ACC112 (cell line): ENCODE measurements around the gene PLIN5.

ENCODE experiments used
- H2AFZ ChIP-seq: fragments of 200-600 bp; sonication (generic); one replicate; pipeline ENCODE4 v1.6.0; 2017; ENCODE audit warnings: antibody characterized with exemption, low read length; ENCODE audit not compliant: unreplicated experiment
- H3K27ac ChIP-seq: fragments of 200-600 bp; sonication (generic); 2 replicates; pipeline ENCODE4 v1.5.1; 2014; ENCODE audit warnings: low read depth, mild to moderate bottlenecking, antibody characterized with exemption, low read length, moderate library complexity
- H3K27me3 ChIP-seq: fragments of 200-600 bp; sonication (generic); 2 replicates; pipeline ENCODE4 v1.6.1; 2014; ENCODE audit warnings: mild to moderate bottlenecking, antibody characterized with exemption, low read length, moderate library complexity, mixed read lengths; ENCODE audit not compliant: insufficient read depth
- H3K36me3 ChIP-seq: fragments of 200-600 bp; sonication (generic); 2 replicates; pipeline ENCODE4 v1.6.1; 2016; ENCODE audit warnings: mild to moderate bottlenecking, antibody characterized with exemption, low read length, moderate library complexity, mixed read lengths; ENCODE audit not compliant: insufficient read depth
- H3K4me1 ChIP-seq: fragments of 200-600 bp; sonication (generic); one replicate; pipeline ENCODE4 v1.6.1; 2016; ENCODE audit warnings: low read length, mixed read lengths; ENCODE audit not compliant: insufficient read depth, unreplicated experiment, control insufficient read depth
- H3K4me3 ChIP-seq: fragments of 200-600 bp; sonication (generic); 2 replicates; pipeline ENCODE4 v1.5.1; 2014; ENCODE audit warnings: mild to moderate bottlenecking, low read depth, low read length
- H3K79me2 ChIP-seq: fragments of 200-600 bp; sonication (generic); one replicate; pipeline ENCODE4 v1.6.0; 2016; ENCODE audit warnings: low read length; ENCODE audit not compliant: control insufficient read depth, unreplicated experiment, insufficient read depth

PLIN5 gene

GRCh38 chr19:4507804-4508203 lies 27.2 kb downstream of the PLIN5 start:
- Histone ChIP-seq H3K4me3 (no peak overlapping the region), H3K36me3 (no peaks in the 10 kb centered on the region), H3K27ac (no peak overlapping the region), H3K79me2 (no peaks in the 10 kb centered on the region), H2AFZ (no peak overlapping the region), H3K4me1 (peaks cover 8% of the 10 kb centered on the region), H3K27me3 (no peaks in the 10 kb centered on the region)

- H3K27me3 ChIP-seq: no peaks in the 10 kb centered on the region
- H3K4me1 ChIP-seq: peaks cover 8% of the 10 kb centered on the region
- H3K79me2 ChIP-seq: no peaks in the 10 kb centered on the region
- H3K36me3 ChIP-seq: no peaks in the 10 kb centered on the region
- H3K4me3 ChIP-seq: no peak overlapping the region
- no peak overlapping the region for H3K27ac ChIP-seq
- H2AFZ ChIP-seq: no peak overlapping the region
Observed at GRCh38 chr19:4507150-4507452, 27.9 kb downstream of the PLIN5 start.

GRCh38 chr19:4506449-4507149 lies 28.4 kb downstream of the PLIN5 start:
- Histone ChIP-seq H3K79me2 (no peaks in the 10 kb centered on the region), H2AFZ (no peak overlapping the region), H3K36me3 (no peaks in the 10 kb centered on the region), H3K27me3 (no peaks in the 10 kb centered on the region), H3K4me3 (no peak overlapping the region), H3K4me1 (peaks cover 8% of the 10 kb centered on the region), H3K27ac (peak overlapping the region; percentile 26; the same call in 1 of the 2 replicates)

GRCh38 chr19:4505570-4506448 lies 29.2 kb downstream of the PLIN5 start:
- Histone ChIP-seq H3K27ac (no peak overlapping the region), H2AFZ (no peak overlapping the region), H3K4me1 (peaks cover 8% of the 10 kb centered on the region), H3K79me2 (no peaks in the 10 kb centered on the region), H3K27me3 (no peaks in the 10 kb centered on the region), H3K4me3 (no peak overlapping the region), H3K36me3 (no peaks in the 10 kb centered on the region)

GRCh38 chr19:4504891-4505569 lies 30.0 kb downstream of the PLIN5 start:
- H3K36me3 ChIP-seq: no peaks in the 10 kb centered on the region
- H3K27me3 ChIP-seq: no peaks in the 10 kb centered on the region
- H3K27ac ChIP-seq: no peak overlapping the region
- no peak overlapping the region for H2AFZ ChIP-seq
- no peaks in the 10 kb centered on the region for H3K79me2 ChIP-seq
- peaks cover 8% of the 10 kb centered on the region for H3K4me1 ChIP-seq
- no peak overlapping the region for H3K4me3 ChIP-seq

GRCh38 chr19:4504297-4504701 lies 30.7 kb downstream of the PLIN5 start:
- Histone ChIP-seq H3K4me1 (peaks cover 8% of the 10 kb centered on the region), H3K79me2 (no peaks in the 10 kb centered on the region), H3K27me3 (no peaks in the 10 kb centered on the region), H3K4me3 (no peak overlapping the region), H3K36me3 (no peaks in the 10 kb centered on the region), H3K27ac (no peak overlapping the region), H2AFZ (no peak overlapping the region)

GRCh38 chr19:4503825-4504170 lies 31.2 kb downstream of the PLIN5 start:
- H3K27ac ChIP-seq: no peak overlapping the region
- peaks cover 8% of the 10 kb centered on the region for H3K4me1 ChIP-seq
- H3K4me3 ChIP-seq: no peak overlapping the region
- no peaks in the 10 kb centered on the region for H3K36me3 ChIP-seq
- H3K79me2 ChIP-seq: no peaks in the 10 kb centered on the region
- no peaks in the 10 kb centered on the region for H3K27me3 ChIP-seq
- H2AFZ ChIP-seq: no peak overlapping the region

GRCh38 chr19:4503132-4503824 lies 31.7 kb downstream of the PLIN5 start:
- Histone ChIP-seq H2AFZ (no peak overlapping the region), H3K27me3 (no peaks in the 10 kb centered on the region), H3K79me2 (no peaks in the 10 kb centered on the region), H3K27ac (no peak overlapping the region), H3K4me1 (peaks cover 8% of the 10 kb centered on the region), H3K36me3 (no peaks in the 10 kb centered on the region), H3K4me3 (no peak overlapping the region)

GRCh38 chr19:4502282-4503131 lies 32.5 kb downstream of the PLIN5 start:
- H3K79me2 ChIP-seq: no peaks in the 10 kb centered on the region
- H3K27ac ChIP-seq: no peak overlapping the region
- no peak overlapping the region for H2AFZ ChIP-seq
- no peak overlapping the region for H3K4me3 ChIP-seq
- H3K27me3 ChIP-seq: no peaks in the 10 kb centered on the region
- no peaks in the 10 kb centered on the region for H3K36me3 ChIP-seq
- peaks cover 8% of the 10 kb centered on the region for H3K4me1 ChIP-seq

- Histone ChIP-seq H3K4me3 (no peak overlapping the region), H3K36me3 (no peaks in the 10 kb centered on the region), H3K27me3 (no peaks in the 10 kb centered on the region), H3K27ac (no peak overlapping the region), H3K4me1 (peaks cover 5% of the 10 kb centered on the region), H2AFZ (no peak overlapping the region), H3K79me2 (no peaks in the 10 kb centered on the region)
Observed at GRCh38 chr19:4501691-4502090, 33.3 kb downstream of the PLIN5 start.
